OCI-LY7 (cell line): ENCODE measurements around the gene STARD9.

Experiments
- CTCF ChIP-seq: fragments of 200-600 bp; sonication (generic); conservative IDR thresholded peaks from 2 replicates; pipeline ENCODE4 v1.5.1; 2014; ENCODE audit warnings: mild to moderate bottlenecking, antibody characterized with exemption, low read length, moderate library complexity, mixed read lengths
- EZH2phosphoT487 ChIP-seq: fragments of 200-600 bp; sonication (generic); IDR thresholded peaks from 2 replicates; pipeline ENCODE4 v1.6.1; 2018; ENCODE audit warnings: low read depth, borderline replicate concordance, mild to moderate bottlenecking, mixed run types, antibody characterized with exemption, low read length, moderate library complexity, mixed read lengths

GRCh38 chr15:42679285-42680141 lies 104.1 kb downstream of the STARD9 start:
- TF ChIP-seq CTCF (no peak), EZH2phosphoT487 (no peak)
